Fibroblast of lung (primary cell): ENCODE results near the gene FADD. TPM values are rescaled to one million over a fixed set of nuclear protein-coding genes. Genes with fewer than 3 reads are reported as not detected.

ENCODE experiments used
- DNase-seq, 2 donors: peaks; one replicate each; pipeline versions ENCODE4 v3.0.0 to v3.0.0-alpha.2; 2010; ENCODE audit warnings: low read depth in 2 of 2
- H2AFZ ChIP-seq: 2 replicates; pipeline ENCODE4 v1.5.1; 2012; ENCODE audit warnings: low read length, control low read depth, inconsistent platforms
- H3K27ac ChIP-seq: 2 replicates; pipeline ENCODE4 v1.5.1; 2011; ENCODE audit warnings: low read length, control low read depth; ENCODE audit not compliant: insufficient read depth
- H3K27me3 ChIP-seq: 2 replicates; pipeline ENCODE4 v1.5.1; 2011; ENCODE audit warnings: mild to moderate bottlenecking, low read length; ENCODE audit not compliant: control insufficient read depth, insufficient read depth
- H3K36me3 ChIP-seq: 2 replicates; pipeline ENCODE4 v1.5.1; 2011; ENCODE audit warnings: low read length; ENCODE audit not compliant: control insufficient read depth, insufficient read depth
- H3K4me1 ChIP-seq: 2 replicates; pipeline ENCODE4 v1.5.1; 2011; ENCODE audit warnings: low read length; ENCODE audit not compliant: control insufficient read depth, insufficient read depth; ENCODE audit errors: extremely low read depth
- H3K4me2 ChIP-seq: 2 replicates; pipeline ENCODE4 v1.5.1; 2011; ENCODE audit warnings: low read length, control low read depth; ENCODE audit not compliant: insufficient read depth; ENCODE audit errors: extremely low read depth
- H3K4me3 ChIP-seq, 4 experiments: fragments of 200-600 bp in 1 of 4; sonication (generic) in 1 of 4; replicated peaks in 1 of 4; 2 replicates each; pipeline ENCODE4 v1.5.1; 2011 to 2016; ENCODE audit warnings: low read length in 4 of 4, low read depth in 3 of 4, mild to moderate bottlenecking in 3 of 4, control low read depth in 2 of 4, inconsistent platforms in 1 of 4, mixed read lengths in 1 of 4; ENCODE audit not compliant: insufficient read depth in 1 of 4; ENCODE audit errors: control extremely low read depth in 1 of 4
- H3K79me2 ChIP-seq: 2 replicates; pipeline ENCODE4 v1.5.1; 2012; ENCODE audit warnings: mild to moderate bottlenecking, low read length, inconsistent platforms; ENCODE audit not compliant: control insufficient read depth, insufficient read depth
- H3K9ac ChIP-seq: 2 replicates; pipeline ENCODE4 v1.5.1; 2011; ENCODE audit warnings: mild to moderate bottlenecking, low read length, control low read depth; ENCODE audit not compliant: insufficient read depth
- H3K9me3 ChIP-seq: 2 replicates; pipeline ENCODE4 v1.5.1; 2012; ENCODE audit warnings: low read depth, low read length; ENCODE audit not compliant: control insufficient read depth, insufficient read depth
- H4K20me1 ChIP-seq: 2 replicates; pipeline ENCODE4 v1.5.1; 2011; ENCODE audit warnings: low read length; ENCODE audit not compliant: control insufficient read depth, insufficient read depth; ENCODE audit errors: extremely low read depth
- CTCF ChIP-seq, 2 donors: IDR thresholded peaks in 1 of 2; conservative IDR thresholded peaks in 1 of 2; 1 replicate in 1 of 2; 2 replicates in 1 of 2; pipeline ENCODE4 v1.5.1; 2011 to 2012; ENCODE audit warnings: low read length in 2 of 2, control low read depth in 1 of 2, inconsistent platforms in 1 of 2, low read depth in 1 of 2, mild to moderate bottlenecking in 1 of 2
- EZH2 ChIP-seq: IDR thresholded peaks from 2 replicates; pipeline ENCODE4 v1.5.1; 2012; ENCODE audit warnings: low read length, control low read depth, mild to moderate bottlenecking; ENCODE audit errors: missing control alignments
- polyA plus RNA-seq, 2 donors: library from polyadenylated mRNA; depleted of rRNA in 1 of 2; stranded (reverse) in 1 of 2; unstranded in 1 of 2; fragments of >200 nt; gene quantifications; 2 replicates each; pipeline ENCODE4 v1.2.1, GENCODE V29; 2011 to 2012; ENCODE audit warnings: missing spikeins in 1 of 2
- total RNA-seq: library from RNA; depleted of rRNA; stranded (reverse); fragments of >200 nt; gene quantifications from 2 replicates; pipeline ENCODE4 v1.2.1, GENCODE V29; 2014

The FADD gene
- total and polyA plus RNA-seq, 2 donors (not counting 1 experiment from before 2014, with no cell fraction given), result 26.3 to 32.0 TPM

GRCh38 chr11:70161043-70161625 lies 42.0 kb upstream of the FADD start:
- Histone ChIP-seq H3K9ac (no peak overlapping the region), H3K36me3 (no peaks in the 10 kb centered on the region), H3K79me2 (no peaks in the 10 kb centered on the region), H3K27me3 (no peaks in the 10 kb centered on the region), H4K20me1 (no peaks in the 10 kb centered on the region), H3K4me2 (no peak overlapping the region), H3K4me1 (no peaks in the 10 kb centered on the region), H3K9me3 (no peaks in the 10 kb centered on the region), H3K27ac (no peak overlapping the region), H2AFZ (no peak overlapping the region), H3K4me3 (no peak overlapping the region)
- no peak for TF ChIP-seq CTCF (conservative IDR thresholded peaks at IDR 0.05 in 1 of 2, IDR thresholded peaks at IDR 0.05 in 1 of 2; ENCODE audit: low read depth in 1 of 2, low read length in 2 of 2)
- DNase-seq, result no peak

- Histone ChIP-seq H3K36me3 (no peaks in the 10 kb centered on the region), H3K27me3 (no peaks in the 10 kb centered on the region), H3K9me3 (no peaks in the 10 kb centered on the region), H2AFZ (no peak overlapping the region), H4K20me1 (no peaks in the 10 kb centered on the region), H3K4me3 (no peak overlapping the region), H3K4me2 (no peak overlapping the region), H3K4me1 (no peaks in the 10 kb centered on the region), H3K79me2 (no peaks in the 10 kb centered on the region), H3K9ac (no peak overlapping the region), H3K27ac (no peak overlapping the region)
- no peak for DNase-seq
- no peak for TF ChIP-seq EZH2
These were observed 38.4 kb upstream of the FADD start for GRCh38 chr11:70164705-70165104.

GRCh38 chr11:70167120-70167519 lies 36.0 kb upstream of the FADD start:
- Histone ChIP-seq H3K79me2 (no peaks in the 10 kb centered on the region), H3K9me3 (no peaks in the 10 kb centered on the region), H3K27ac (no peak overlapping the region), H3K4me2 (no peak overlapping the region), H3K9ac (no peak overlapping the region), H3K4me3 (no peak overlapping the region), H3K36me3 (no peaks in the 10 kb centered on the region), H2AFZ (no peak overlapping the region), H4K20me1 (no peaks in the 10 kb centered on the region), H3K27me3 (no peaks in the 10 kb centered on the region), H3K4me1 (no peaks in the 10 kb centered on the region)
- no peak for DNase-seq
- TF ChIP-seq CTCF (conservative IDR thresholded peaks at IDR 0.05 in 1 of 2, IDR thresholded peaks at IDR 0.05 in 1 of 2; ENCODE audit: low read depth in 1 of 2, low read length in 2 of 2) (no peak), EZH2 (no peak)
